Renal cortex interstitium (tissue), 11 donors: Measurements from ENCODE around the gene COQ3. TPM values are rescaled to one million over a fixed set of nuclear protein-coding genes. Genes with fewer than 3 reads are reported as not detected.

Experiments
- DNase-seq, 11 donors: peaks; one replicate each; pipeline ENCODE4 v3.0.0-alpha.2; 2013; ENCODE audit warnings: low read depth in 9 of 11, low spot score in 4 of 11; ENCODE audit errors: extremely low read depth in 1 of 11
- polyA plus RNA-seq, 3 donors: library from polyadenylated mRNA; unstranded; fragments of 120-200 nt; gene quantifications; one replicate each; pipeline ENCODE4 v1.2.1, GENCODE V29; 2013; ENCODE audit not compliant: insufficient read length in 3 of 3

The COQ3 gene
- polyA plus RNA-seq, 3 donors = 10.5 to 14.4 (median 12.1) TPM

DNA sequence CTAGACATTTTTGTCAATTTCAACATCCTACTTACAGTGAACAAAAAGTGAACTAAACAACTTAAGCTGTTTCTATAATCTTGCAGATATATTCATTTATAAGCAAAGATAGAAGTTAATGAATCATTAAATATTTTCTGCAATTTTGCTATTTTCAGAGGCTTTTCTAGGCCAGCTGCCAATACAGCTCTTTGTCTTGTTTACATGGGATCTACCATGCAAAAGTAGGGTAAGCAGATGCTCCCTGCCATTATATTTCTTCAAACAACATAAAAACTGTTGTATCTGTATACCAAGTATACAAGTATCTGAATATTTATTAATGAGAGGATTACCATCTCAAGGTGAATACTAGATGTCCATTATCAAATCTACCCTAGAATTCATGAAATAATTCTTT is 15.7 kb upstream of the COQ3 start:
- no peak for DNase-seq

DNA sequence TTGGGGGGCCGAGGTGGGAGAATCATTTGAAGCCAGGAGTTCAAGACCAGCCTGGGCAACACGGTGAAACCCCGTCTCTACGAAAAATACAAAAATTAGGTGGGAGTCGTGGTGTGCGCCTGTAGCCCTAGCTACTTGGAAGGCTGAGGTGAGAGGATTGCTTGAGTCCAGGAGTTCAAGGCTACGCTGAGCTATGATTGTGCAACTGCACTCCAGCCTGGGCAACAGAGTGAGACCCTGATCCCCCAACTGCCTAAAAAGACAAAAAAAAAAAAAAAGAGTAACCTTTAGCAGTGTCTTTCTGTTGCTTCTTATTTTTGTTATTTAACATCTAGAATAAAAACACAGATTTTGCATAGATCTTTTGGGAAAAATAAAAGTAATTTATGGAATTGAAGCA is 13.1 kb upstream of the COQ3 start:
- DNase-seq = no peak

DNA sequence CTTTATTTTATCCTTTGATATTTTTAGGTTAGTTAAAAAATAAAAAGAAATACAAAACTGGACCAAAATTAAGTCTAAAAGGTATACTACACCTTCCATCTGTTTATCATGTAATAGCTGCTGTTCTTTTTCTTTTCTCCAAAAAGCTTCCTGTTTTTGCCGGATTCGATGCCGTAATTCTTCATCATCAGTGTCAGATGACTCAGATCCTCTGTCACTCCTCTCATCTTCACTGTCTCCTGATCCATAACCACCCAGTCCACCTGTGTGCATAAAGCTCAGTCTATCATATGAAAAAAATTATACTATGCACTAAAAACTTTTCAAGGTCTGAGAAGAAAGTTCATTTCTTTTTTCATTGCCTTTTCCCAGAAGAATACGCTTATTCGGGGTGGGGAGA is 8.5 kb upstream of the COQ3 start:
- DNase-seq = no peak

DNA sequence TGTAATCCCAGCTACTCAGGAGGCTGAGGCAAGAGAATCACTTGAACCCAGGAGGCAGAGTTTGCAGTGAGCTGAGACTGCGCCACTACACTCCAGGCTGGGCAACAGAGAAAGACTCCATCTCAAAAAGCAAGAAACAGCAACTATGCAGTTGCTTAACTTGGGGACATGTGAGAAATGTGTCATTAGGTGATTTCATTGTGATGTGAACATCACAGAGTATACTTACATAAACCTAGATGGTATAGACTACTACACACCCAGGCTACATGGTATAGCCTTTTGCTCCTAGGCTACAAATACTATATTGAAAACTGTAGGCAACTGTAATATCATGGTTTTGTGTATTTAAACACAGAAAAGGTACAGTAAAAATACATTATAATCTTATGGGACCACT is 3.3 kb upstream of the COQ3 start:
- no peak for DNase-seq

DNA sequence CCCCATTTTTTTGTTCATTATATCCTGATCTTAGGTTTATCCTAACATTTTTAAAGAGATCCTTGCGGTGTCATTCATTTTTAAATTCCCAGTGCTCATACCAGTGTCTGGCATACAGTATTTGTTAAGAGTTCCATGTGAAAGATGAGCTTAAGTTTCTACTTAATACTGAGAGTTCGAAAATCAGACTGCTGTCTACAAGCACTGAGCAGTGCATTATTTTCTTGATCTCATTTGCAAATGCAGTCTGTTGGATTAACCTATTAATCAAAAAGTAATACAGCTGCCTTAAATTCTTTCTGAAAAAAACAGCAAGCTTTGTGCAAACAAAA is 663 bp downstream of the COQ3 start:
- no peak for DNase-seq

DNA sequence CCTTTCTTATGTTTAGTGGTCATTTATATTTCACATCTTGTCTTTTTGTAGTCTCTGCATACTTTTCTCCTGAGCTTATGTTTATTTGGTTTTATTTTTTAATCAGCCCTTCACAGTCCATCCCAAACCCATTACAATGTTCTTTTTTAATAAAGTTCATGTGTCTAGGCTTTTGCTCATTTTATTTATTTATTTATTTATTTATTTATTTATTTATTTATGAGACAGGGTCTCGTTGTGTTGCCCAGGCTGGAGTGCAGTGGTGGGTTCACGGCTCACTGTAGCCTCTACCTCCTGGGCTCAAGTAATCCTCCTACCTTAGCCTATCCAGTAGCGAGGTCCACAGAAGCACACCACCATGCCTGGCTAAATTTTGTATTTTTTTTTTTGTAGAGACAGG is 3.1 kb downstream of the COQ3 start:
- DNase-seq = no peak

DNA sequence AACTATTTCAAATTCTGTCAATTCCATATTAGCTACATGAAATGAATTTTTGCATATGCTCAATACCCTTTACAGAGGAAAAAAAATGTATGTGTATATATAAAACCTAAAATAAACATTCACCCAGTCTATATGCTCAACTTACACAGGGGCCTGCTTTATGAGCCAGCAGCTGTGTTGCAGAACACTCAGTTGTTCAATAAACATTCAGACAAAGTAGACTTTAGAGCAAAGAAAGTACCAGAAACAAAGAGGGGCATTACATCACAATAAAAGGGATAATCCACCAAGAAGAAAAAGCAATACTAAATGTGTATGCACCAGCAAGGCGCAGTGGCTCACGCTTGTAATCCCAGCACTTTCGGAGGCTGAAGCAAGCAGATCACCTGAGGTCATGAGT is 9.5 kb downstream of the COQ3 start:
- DNase-seq = no peak

DNA sequence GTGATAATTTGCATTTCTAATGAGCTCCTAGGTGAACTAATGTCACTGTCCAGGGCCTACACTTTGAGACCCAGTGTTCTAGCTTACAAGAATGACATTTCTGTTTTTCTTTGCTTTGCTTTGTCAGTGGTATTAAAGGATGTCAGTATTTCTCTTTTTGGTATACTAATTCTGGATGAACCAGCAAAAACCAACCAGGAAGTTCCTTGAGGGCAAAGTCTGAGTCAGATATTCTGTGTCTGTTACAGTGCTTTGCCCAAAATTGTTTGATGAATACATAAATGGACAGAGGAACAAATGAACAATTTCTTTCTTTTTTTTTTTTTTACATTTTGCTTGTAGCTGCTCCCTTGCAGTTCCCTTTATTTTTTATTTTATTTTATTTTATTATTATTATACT is 15.4 kb downstream of the COQ3 start:
- DNase-seq = no peak

DNA sequence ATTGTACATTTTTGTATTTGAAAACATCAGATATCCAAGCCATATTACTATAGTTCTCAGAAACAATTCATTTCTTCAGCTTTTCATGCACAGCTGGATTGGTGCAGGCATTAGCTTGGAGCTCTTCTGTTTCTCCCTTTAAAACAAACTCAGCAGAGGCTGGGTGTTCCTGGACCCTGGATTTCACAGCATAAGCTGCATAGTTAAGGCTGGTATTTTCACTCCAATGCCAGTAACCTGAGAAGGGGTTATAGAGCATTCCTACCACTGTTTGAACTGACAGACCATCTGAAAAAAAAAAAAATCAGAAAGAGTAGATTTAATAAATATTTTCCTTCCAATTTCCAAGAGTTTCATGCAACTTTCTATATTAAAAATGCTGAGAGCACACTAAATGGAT is 24.5 kb downstream of the COQ3 start:
- no peak for DNase-seq

DNA sequence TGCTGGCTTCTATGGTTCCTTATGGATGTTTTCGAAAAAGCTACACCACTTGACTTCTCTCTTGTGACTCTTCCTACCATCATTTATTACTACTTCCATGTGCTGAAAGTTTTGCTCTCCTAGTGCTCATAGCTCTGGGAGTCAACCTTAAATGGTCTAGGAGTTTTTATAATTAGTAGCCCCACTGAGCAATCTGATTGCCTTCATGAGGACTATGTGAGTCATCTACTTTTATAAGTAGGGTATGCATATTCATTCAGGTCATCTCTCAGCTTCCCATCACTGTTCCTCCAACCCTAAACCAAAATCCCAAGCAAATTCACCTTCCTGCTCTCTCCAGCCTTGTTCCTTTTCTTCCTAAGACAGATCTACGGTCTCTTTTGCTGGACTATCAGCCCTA is 27.1 kb downstream of the COQ3 start:
- no peak for DNase-seq

DNA sequence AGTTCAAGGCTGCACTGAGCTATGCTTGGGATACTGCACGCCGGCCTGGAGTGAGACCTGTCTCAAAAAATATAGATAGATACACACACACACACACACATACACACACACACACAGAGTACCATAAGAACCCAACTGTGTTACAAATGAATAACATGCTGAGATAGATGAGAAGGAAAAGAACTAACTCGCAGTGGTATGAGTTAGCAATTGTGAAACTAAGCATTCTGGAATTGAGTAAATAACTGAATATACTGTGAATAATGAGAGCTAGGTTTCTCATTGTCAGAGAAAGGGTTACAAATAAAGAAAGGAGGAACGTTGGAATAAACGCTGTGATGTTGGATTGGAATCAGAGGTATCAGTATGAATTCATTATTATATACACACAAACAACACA is 30.0 kb downstream of the COQ3 start:
- no peak for DNase-seq

DNA sequence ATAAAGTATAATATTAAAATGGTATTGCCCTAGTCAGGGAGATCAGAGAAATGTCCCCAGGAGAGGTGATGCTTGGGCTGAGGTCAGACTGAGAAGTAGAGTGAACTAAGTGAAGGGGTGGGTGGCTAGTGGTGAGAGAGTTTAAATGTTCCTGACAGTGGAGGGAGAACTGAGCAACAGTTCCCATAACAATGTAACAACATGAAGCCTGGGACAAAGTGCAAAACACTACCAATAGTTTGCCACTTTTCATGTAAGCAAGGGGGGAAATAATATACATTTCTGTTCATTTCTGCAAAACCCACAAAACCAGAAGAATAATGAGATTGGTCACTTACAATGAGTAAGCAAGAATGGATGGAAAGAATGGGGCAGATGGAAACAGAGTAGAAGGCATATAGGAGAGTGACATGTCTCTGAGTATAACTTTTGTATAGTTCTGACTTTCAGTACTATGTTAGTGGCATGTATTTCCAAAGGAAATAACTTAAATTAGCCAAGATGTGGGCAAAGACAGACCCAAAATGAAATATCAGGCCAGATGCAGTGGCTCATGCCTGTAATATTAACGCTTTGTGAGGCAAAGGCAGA is 31.2 kb downstream of the COQ3 start:
- no peak for DNase-seq

DNA sequence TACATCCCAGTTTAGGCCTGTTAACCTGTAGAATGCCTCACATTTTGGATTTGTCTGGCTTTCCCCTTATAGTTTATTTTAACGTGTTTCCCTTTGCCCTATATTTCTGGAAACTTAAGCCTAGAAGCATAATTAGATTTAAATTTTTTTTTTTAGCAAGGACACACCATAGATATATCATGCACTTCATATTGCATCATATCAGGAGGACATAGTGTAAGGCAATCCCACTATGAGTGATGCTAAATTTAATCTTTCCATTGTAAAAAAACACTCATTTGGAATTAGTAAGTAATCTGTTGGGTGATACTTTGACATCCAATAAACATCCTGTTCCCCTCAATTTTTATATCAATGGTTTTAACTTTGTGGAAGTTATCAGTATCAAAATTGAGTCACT is 34.2 kb downstream of the COQ3 start:
- no peak for DNase-seq

DNA sequence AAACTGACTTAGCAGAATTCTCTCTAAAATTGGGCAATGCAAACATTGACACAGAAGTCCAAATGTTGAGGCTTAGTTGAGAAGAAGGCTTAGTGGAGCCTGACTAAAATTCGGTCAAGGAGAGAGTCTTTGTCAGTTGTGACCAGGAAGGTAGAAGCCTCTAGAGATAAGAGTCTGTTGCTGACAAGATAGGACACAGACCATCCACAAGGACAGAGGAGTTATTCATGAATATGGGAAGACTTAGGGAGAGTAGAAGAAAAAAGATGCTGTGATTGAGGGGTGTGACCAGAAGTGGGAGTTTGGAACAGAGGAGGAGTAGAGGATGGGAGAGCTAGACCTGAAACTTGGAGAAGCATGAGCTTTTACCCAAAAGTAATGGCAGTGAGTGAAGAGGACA is 37.4 kb downstream of the COQ3 start:
- no peak for DNase-seq

DNA sequence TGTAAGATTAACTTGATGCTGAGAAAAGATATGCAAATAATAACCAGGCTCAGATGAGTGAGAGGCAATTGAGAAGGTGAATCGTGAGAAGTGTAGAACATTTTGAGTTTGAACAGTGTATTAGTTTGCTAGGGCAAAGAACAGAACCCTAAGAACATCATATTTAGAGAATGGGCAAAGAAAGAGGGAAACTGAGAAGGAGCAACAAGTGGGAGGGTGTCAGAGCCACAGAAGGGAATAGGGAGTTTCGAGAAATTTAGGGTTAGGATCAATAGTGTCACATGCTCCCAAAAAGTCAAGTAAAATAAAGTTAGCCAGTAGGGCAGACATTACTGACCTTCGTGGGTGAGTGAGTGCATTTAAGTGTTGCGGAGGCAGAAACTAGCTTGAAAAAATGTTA is 39.0 kb downstream of the COQ3 start:
- DNase-seq = no peak

DNA sequence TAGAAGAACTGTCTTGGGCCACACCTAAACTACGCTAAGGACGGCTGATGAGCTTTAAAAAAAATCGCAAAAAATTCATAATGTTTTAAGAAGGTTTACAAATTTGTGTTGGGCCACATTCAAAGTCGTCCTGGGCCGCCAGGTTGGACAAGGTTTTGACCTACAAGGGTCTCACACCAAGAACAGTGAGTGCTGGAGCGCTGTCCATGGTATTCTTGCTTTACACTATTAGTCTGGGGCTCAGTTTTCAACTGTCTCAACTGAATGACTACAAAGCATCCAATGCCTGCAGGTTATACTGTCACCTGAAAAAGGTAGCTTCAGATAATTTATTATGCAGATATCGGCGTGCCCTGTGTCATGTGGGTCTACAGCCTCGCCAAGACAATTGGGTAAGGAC is 40.9 kb downstream of the COQ3 start:
- peak in 5 of 11 donors; percentile 15 to 35 (median 23) for DNase-seq

DNA sequence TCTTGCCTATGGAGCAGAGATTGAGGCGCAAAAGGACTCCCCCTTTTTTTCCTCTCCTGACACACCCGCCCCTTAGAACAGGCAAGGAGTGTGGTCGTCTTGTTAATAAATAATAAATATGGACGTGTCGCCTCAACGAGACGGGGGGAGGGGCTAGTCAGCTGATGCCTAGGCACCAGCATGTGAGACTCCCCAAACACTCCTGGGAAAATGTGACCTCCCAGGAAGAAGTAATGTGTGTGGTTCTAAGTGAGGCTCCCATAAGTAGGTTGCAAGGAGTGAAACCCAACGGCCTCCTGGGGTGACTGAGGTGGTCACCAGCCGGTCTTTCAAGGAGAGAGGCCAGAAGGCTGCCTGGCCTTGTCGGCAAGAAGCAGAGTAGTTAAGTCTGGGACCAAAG is 43.4 kb downstream of the COQ3 start:
- peak in 1 of 11 donors; percentile 5 for DNase-seq

DNA sequence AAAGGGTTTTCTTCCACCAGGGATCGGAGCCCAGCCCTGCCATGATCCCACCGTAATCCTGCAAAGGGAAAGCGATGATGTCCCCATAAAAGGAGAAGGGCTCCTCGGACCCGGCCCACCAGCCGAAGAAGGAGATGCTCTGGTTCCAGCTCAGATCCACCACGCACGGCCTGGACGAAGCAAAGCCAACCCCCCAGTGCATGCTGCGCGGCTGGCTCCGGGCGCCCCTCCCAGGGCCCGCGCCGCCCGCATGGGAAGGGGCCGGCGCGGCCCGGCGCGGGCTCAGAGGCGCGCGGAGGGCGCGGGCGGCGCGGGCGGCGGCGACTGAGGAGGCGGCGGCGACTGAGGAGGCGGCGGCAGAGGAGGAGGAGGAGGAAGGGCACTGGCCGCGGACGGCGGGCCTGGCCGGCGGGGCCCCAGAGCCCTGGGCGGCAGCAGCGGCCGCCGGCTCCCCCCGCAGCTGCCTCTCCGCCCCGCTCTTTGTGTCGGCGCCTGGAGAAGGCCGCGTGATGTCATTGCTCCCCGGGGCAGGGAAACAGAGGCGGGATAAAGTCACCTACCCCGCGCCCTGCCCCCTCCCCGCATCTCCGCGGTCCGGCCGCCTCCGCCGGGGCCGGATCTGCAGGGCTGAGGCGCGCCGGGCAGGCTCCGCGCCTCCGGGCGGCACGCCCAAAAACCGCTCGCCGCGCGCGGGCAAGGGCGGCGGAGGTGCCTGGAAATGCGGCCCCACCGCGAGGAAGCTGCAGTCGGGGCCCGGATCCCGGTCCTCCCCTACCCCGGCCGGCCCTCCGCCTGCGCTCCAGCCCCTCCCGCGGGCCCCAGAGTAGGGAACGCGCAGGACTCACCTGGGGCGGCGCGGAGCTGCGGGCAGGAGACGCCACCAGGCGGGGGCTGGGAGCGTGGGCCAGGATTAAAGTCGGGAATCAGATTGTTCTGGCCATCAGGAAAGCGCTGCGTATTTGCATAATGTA is 44.5 kb downstream of the COQ3 start, which contains the start of gene FAXC:
Gene FAXC, minus strand, starts transcription at position 504 of the 971 bp plus-strand sequence. Its CDS starts 302 bp downstream, at position 202.
- DNase-seq = peak in 6 of 11 donors; percentile 9 to 49 (median 34)

DNA sequence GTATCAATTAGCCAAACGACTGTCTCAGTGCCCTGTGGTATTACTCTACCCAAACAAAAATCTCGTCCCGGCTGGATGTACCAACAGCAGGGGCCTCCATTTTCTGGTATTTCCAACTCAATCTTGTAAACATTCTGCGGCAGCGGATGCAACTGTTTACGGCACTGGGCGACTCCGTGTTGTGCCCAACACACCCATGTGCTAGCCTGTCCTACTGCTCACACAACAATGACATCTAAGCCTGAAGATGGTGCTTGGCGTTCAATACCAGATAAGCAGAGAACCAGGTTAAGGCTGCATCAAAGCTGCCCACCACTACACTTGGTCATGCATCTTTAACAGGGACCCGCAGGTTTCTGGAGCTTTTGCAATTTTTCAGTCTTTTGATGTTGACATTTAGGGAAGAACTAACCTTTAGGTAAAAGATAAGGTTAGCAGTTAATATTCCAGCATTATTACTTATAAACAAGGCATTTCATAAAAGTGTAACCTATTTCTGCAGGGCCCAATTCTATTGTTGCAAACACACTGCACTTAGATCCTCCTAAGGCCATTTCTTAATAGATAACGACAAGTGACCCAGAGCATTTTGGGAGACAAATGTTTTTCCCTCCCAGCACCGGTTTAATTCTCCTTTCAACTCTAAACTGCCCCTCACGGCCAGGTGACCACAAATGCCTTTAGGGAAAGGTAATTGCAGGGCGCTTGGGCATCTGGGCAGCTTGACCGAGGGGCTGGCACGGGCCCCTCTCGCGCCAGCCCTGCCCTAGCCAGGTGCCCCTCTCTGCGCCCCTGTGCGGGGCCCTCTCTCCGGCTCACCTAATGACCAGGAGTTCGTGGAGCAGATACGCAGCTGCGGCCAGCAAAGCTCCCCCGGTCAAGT is 45.5 kb downstream of the COQ3 start:
- DNase-seq = peak in 2 of 11 donors; percentile 2 to 3

DNA sequence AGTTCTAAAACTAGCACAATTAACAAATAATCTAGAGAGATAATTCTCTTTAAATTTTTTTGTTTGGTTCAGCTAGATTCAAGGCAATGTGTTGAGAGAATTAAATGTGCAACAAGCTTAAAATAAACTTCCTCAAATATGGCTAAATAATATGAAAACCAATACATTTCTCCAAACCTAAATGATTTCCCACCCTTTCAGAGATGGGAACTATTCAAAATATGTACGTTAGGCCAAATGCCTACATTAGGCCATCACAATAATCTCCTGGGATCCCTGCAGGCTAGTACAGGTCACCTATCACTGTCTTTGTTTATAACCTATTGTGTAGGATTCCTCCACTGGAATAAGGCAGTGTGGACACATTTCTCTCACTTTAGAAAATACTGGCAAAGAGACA is 46.2 kb downstream of the COQ3 start:
- DNase-seq = no peak
